ENCODE results near the gene OPCML.

Gene OPCML

GRCh38 chr11:133504906-133505305 lies 27.4 kb downstream of the OPCML start:
- Histone ChIP-seq H3K79me2 (ENCODE audit: insufficient read depth, low read length) (no peaks in the 10 kb centered on the region), H4K20me1 (ENCODE audit: low read depth, low read length) (no peaks in the 10 kb centered on the region), H3K9ac (ENCODE audit: low read length) (no peak overlapping the region), H2AFZ (ENCODE audit: low read depth, low read length, severe bottlenecking) (no peak overlapping the region), H3K9me2 (replicated peaks; ENCODE audit: insufficient read depth, low read length) (no peaks in the 10 kb centered on the region), H3K9me3 (ENCODE audit: insufficient read depth, low read length) (no peaks in the 10 kb centered on the region), H3F3A (ENCODE audit: insufficient read depth) (no peaks in the 10 kb centered on the region), H3K27ac (ENCODE audit: low read depth, low read length) (no peak overlapping the region), H3K4me2 (ENCODE audit: low read depth, low read length, poor library complexity, severe bottlenecking) (no peak overlapping the region), H3K27me3 (ENCODE audit: low read length) (no peaks in the 10 kb centered on the region), H3K4me3 (ENCODE audit: insufficient read depth, low read length, poor library complexity, severe bottlenecking) (no peak overlapping the region), H3K36me3 (ENCODE audit: low read length) (no peaks in the 10 kb centered on the region)
- TF ChIP-seq CTCF (IDR thresholded peaks at IDR 0.05; ENCODE audit: insufficient read depth, low read length, poor library complexity, severe bottlenecking) (no peak), EZH2phosphoT487 (conservative IDR thresholded peaks at IDR 0.05; ENCODE audit: low read length) (no peak)

DNA sequence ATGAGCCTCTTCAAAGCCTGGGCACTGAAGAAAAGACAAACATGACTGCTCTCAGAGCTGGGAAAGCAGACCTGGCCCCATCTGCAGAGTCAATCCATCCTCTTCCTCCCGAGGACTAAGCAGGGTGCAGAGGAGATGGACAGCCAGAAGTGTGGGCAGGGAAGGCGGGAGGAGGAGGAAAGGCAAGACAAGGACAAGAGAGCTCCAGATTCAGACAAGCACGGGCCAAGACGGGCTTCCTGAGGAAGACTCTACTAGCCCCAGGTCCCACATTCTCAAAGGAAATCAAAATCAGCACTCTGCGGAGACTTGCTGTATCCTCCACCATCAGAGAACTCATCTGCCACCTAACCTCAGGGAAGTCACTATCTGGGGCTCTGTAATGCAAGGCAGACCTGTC lies 28.5 kb downstream of the OPCML start:
- TF ChIP-seq EZH2phosphoT487 (conservative IDR thresholded peaks at IDR 0.05; ENCODE audit: low read length): no peak
- no peak for TF ChIP-seq CTCF (IDR thresholded peaks at IDR 0.05; ENCODE audit: insufficient read depth, low read length, poor library complexity, severe bottlenecking)
- H3K9me2 ChIP-seq (replicated peaks; ENCODE audit: insufficient read depth, low read length): no peaks in the 10 kb centered on the region
- no peak overlapping the region for H3K27ac ChIP-seq (ENCODE audit: low read depth, low read length)
- no peak overlapping the region for H2AFZ ChIP-seq (ENCODE audit: low read depth, low read length, severe bottlenecking)
- H3K9ac ChIP-seq (ENCODE audit: low read length): no peak overlapping the region
- no peaks in the 10 kb centered on the region for H4K20me1 ChIP-seq (ENCODE audit: low read depth, low read length)
- no peaks in the 10 kb centered on the region for H3F3A ChIP-seq (ENCODE audit: insufficient read depth)
- no peaks in the 10 kb centered on the region for H3K79me2 ChIP-seq (ENCODE audit: insufficient read depth, low read length)
- H3K27me3 ChIP-seq (ENCODE audit: low read length): no peaks in the 10 kb centered on the region
- no peak overlapping the region for H3K4me2 ChIP-seq (ENCODE audit: low read depth, low read length, poor library complexity, severe bottlenecking)
- no peak overlapping the region for H3K4me3 ChIP-seq (ENCODE audit: insufficient read depth, low read length, poor library complexity, severe bottlenecking)
- no peaks in the 10 kb centered on the region for H3K9me3 ChIP-seq (ENCODE audit: insufficient read depth, low read length)
- no peaks in the 10 kb centered on the region for H3K36me3 ChIP-seq (ENCODE audit: low read length)

DNA sequence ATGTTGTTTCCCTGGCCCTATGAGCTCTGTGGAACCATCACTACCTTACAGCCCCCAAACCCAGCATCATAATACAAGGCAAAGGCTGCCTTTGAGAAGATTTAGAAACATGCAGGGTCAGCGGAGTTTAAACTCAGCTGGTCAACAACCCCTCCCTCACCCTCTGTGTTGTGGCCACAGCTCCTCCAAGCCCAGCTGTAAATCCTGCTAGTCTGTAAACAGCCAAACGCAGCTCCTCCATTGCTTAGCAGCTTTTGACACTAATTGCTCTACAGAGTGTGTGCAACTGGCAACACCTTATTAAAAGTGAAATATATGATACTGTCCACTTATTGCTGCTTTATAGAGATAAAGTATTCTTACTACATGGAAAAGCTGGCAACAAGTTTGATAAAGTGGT lies 29.1 kb downstream of the OPCML start:
- H3K27me3 ChIP-seq (ENCODE audit: low read length): no peaks in the 10 kb centered on the region
- no peak overlapping the region for H2AFZ ChIP-seq (ENCODE audit: low read depth, low read length, severe bottlenecking)
- no peaks in the 10 kb centered on the region for H4K20me1 ChIP-seq (ENCODE audit: low read depth, low read length)
- no peak overlapping the region for H3K4me3 ChIP-seq (ENCODE audit: insufficient read depth, low read length, poor library complexity, severe bottlenecking)
- no peaks in the 10 kb centered on the region for H3K36me3 ChIP-seq (ENCODE audit: low read length)
- H3K9me3 ChIP-seq (ENCODE audit: insufficient read depth, low read length): no peaks in the 10 kb centered on the region
- H3K4me2 ChIP-seq (ENCODE audit: low read depth, low read length, poor library complexity, severe bottlenecking): no peak overlapping the region
- no peak overlapping the region for H3K27ac ChIP-seq (ENCODE audit: low read depth, low read length)
- no peak overlapping the region for H3K9ac ChIP-seq (ENCODE audit: low read length)
- H3K9me2 ChIP-seq (replicated peaks; ENCODE audit: insufficient read depth, low read length): no peaks in the 10 kb centered on the region
- no peak for TF ChIP-seq CTCF (IDR thresholded peaks at IDR 0.05; ENCODE audit: insufficient read depth, low read length, poor library complexity, severe bottlenecking)
- TF ChIP-seq EZH2phosphoT487 (conservative IDR thresholded peaks at IDR 0.05; ENCODE audit: low read length): no peak
- H3F3A ChIP-seq (ENCODE audit: insufficient read depth): no peaks in the 10 kb centered on the region
- no peaks in the 10 kb centered on the region for H3K79me2 ChIP-seq (ENCODE audit: insufficient read depth, low read length)
